K562 (cell line): ENCODE data around the gene CPZ. TPM values are rescaled to one million over a fixed set of nuclear protein-coding genes. Genes with fewer than 3 reads are reported as not detected.

ENCODE experiments used
- ATAC-seq: fragments of 200-7000 bp; cut with Tn5 transposase; 3 replicates; pipeline ENCODE4 v1.9.1; 2020; ENCODE audit warnings: moderate library complexity
- BruUV-seq: library from RNA; stranded (reverse); fragments of 400-500 nt; replicated peaks from 2 replicates; lab custom pipeline; 2021; lab: Mats Ljungman, UMichigan
- CTCF ChIA-PET: fragments of 300-600 bp; formaldehyde crosslinking; extraction: SDS; loops from one replicate; lab custom pipeline; 2021; ENCODE audit warnings: low intra/inter-chr PET ratio; lab: Yijun Ruan, JAX
- POLR2A ChIA-PET: fragments of 300-600, 350-650 bp; sonication (Branson Sonifier 250); formaldehyde crosslinking; extraction: SDS; loops from one replicate; lab custom pipeline; 2021; ENCODE audit warnings: antibody characterized with exemption, inconsistent platforms; lab: Yijun Ruan, JAX
- DNase-seq, 4 experiments: peaks; one replicate each; pipeline versions ENCODE4 v3.0.0 to v3.0.0-alpha.2; 2011 to 2018; ENCODE audit warnings: low spot score in 3 of 4, mixed read lengths in 3 of 4; ENCODE audit errors: extremely low read depth in 1 of 4
- FAIRE-seq: peaks from 2 replicates; lab custom pipeline; 2011; peaks lifted over from hg19 to GRCh38; lab: Jason Lieb, UNC
- H2AFZ ChIP-seq: 2 replicates; pipeline ENCODE4 v1.6.0; 2011; ENCODE audit warnings: low read depth, low read length, control low read depth, inconsistent platforms
- H3K27ac ChIP-seq: fragments of 200-600 bp; 3 replicates; pipeline ENCODE4 v1.8.0; 2011; ENCODE audit warnings: low read depth, mild to moderate bottlenecking, control low read depth, inconsistent platforms, low read length, moderate library complexity, mixed read lengths; ENCODE audit errors: extremely low read depth
- H3K27me3 ChIP-seq, 2 experiments: fragments of 300-600 bp in 1 of 2; 2 replicates in 1 of 2; 3 replicates in 1 of 2; pipeline versions ENCODE4 v1.6.0 to v1.8.0; 2011; ENCODE audit warnings: inconsistent platforms in 2 of 2, low read length in 2 of 2, mild to moderate bottlenecking in 1 of 2, mixed read lengths in 1 of 2, moderate library complexity in 1 of 2; ENCODE audit not compliant: control insufficient read depth in 2 of 2, insufficient read depth in 2 of 2
- H3K36me3 ChIP-seq: fragments of 300-600 bp; 3 replicates; pipeline ENCODE4 v1.8.0; 2011; ENCODE audit warnings: mild to moderate bottlenecking, low read length, inconsistent platforms; ENCODE audit not compliant: control insufficient read depth, insufficient read depth
- H3K4me1 ChIP-seq, 2 experiments: fragments of 200-600 bp in 1 of 2; replicated peaks in 1 of 2; 2 replicates in 1 of 2; 3 replicates in 1 of 2; pipeline versions ENCODE4 v1.5.1 to v1.8.0; 2011; ENCODE audit warnings: inconsistent platforms in 2 of 2, low read length in 2 of 2, mild to moderate bottlenecking in 1 of 2, mixed read lengths in 1 of 2, moderate library complexity in 1 of 2; ENCODE audit not compliant: control insufficient read depth in 2 of 2, insufficient read depth in 2 of 2
- H3K4me2 ChIP-seq: 2 replicates; pipeline ENCODE4 v1.6.1; 2011; ENCODE audit warnings: low read length, control low read depth, inconsistent platforms, mixed read lengths; ENCODE audit not compliant: insufficient read depth
- H3K4me3 ChIP-seq: fragments of 200-600 bp; sonication (generic), shearing (Covaris generic); 2 replicates; pipeline ENCODE4 v1.5.1; 2016; ENCODE audit warnings: control low read depth, inconsistent platforms
- H3K79me2 ChIP-seq: fragments of 200-600 bp; 3 replicates; pipeline ENCODE4 v1.8.0; 2011; ENCODE audit warnings: low read length, inconsistent platforms; ENCODE audit not compliant: control insufficient read depth, insufficient read depth
- H3K9ac ChIP-seq, 2 experiments: 2 replicates each; pipeline versions ENCODE4 v1.6.0 to v1.6.1; 2011; ENCODE audit warnings: low read depth in 2 of 2, low read length in 2 of 2, control low read depth in 1 of 2, inconsistent platforms in 1 of 2, mild to moderate bottlenecking in 1 of 2, mixed read lengths in 1 of 2; ENCODE audit not compliant: insufficient read depth in 1 of 2
- H3K9me1 ChIP-seq: one replicate; pipeline ENCODE4 v1.6.0; 2011; ENCODE audit warnings: inconsistent platforms, mild to moderate bottlenecking, low read length, moderate library complexity; ENCODE audit not compliant: control insufficient read depth, insufficient read depth
- H3K9me3 ChIP-seq: replicated peaks from 2 replicates; pipeline ENCODE4 v1.5.1; 2011; ENCODE audit warnings: low read depth, low read length, inconsistent platforms; ENCODE audit not compliant: control insufficient read depth, insufficient read depth
- H4K20me1 ChIP-seq: replicated peaks from 2 replicates; pipeline ENCODE4 v1.6.1; 2011; ENCODE audit warnings: low read length, inconsistent platforms, mixed read lengths; ENCODE audit not compliant: control insufficient read depth, insufficient read depth
- ADNP ChIP-seq: fragments of 200-800 bp; sonication (Bioruptor generic); IDR thresholded peaks from 2 replicates; pipeline ENCODE4 v1.6.1; 2016; ENCODE audit warnings: missing genetic modification characterization, missing compliant biosample characterization
- ASH1L ChIP-seq: fragments of 450-650 bp; IDR thresholded peaks from 2 replicates; pipeline ENCODE4 v1.6.1; 2018; ENCODE audit warnings: borderline replicate concordance, mild to moderate bottlenecking, low read depth; ENCODE audit not compliant: partially characterized antibody
- CBX3 ChIP-seq, 2 experiments: IDR thresholded peaks; 1 replicate in 1 of 2; 2 replicates in 1 of 2; pipeline ENCODE4 v1.6.1; 2012; ENCODE audit warnings: inconsistent platforms in 2 of 2, low read length in 2 of 2, borderline replicate concordance in 1 of 2, control low read depth in 1 of 2
- MEIS2 ChIP-seq: fragments of 450-650 bp; IDR thresholded peaks from 2 replicates; pipeline ENCODE4 v1.6.1; 2014; ENCODE audit warnings: mild to moderate bottlenecking; ENCODE audit not compliant: partially characterized antibody
- RAD21 ChIP-seq, 2 experiments: fragments of 250-450 bp in 1 of 2; fragments of 450-650 bp in 1 of 2; sonication (Bioruptor Pico) in 1 of 2; formaldehyde crosslinking in 1 of 2; IDR thresholded peaks in 1 of 2; conservative IDR thresholded peaks in 1 of 2; 2 replicates each; pipeline versions ENCODE4 v1.4.0 to v1.8.0; 2020 to 2022; ENCODE audit warnings: mild to moderate bottlenecking in 2 of 2, moderate library complexity in 1 of 2
- ZNF133 ChIP-seq: fragments of 250-450 bp; sonication (Bioruptor Pico); IDR thresholded peaks from 2 replicates; pipeline ENCODE4 v1.4.0; 2020; ENCODE audit warnings: mild to moderate bottlenecking
- ZNF780A ChIP-seq: fragments of 250-450 bp; sonication (Bioruptor Pico); IDR thresholded peaks from 2 replicates; pipeline ENCODE4 v1.5.0; 2021; ENCODE audit warnings: mild to moderate bottlenecking
- WGBS: fragments of 100-300 bp; shearing (Covaris generic); methylation state at CpG from one replicate; pipeline ENCODE4 v1.1.6; 2016; ENCODE audit warnings: low coverage, mixed read lengths; ENCODE audit not compliant: insufficient coverage; ENCODE audit errors: missing lambda C conversion rate; 5-methylcytosine and 5-hydroxymethylcytosine counted together
- in situ Hi-C: fragments of 300-500 bp; cut with MboI; formaldehyde crosslinking; loops from 4 replicates; pipeline ENCODE4 v1.15.0; 2018; ENCODE audit warnings: inconsistent platforms, mixed read lengths
- intact Hi-C: fragments of 100-400 bp; cut with micrococcal nuclease; formaldehyde crosslinking; loops from 2 replicates; pipeline ENCODE4 v1.14.2; 2022
- polyA plus RNA-seq, 8 experiments: library from polyadenylated mRNA; depleted of rRNA in 4 of 8; stranded (reverse) in 5 of 8; unstranded in 3 of 8; fragments of >200 nt; fragmentation: Nextera tagmentation in 2 of 8; fragmentation: Illumina TruSeq in 1 of 8; extraction: Ambion mirVana in 2 of 8; extraction: Trizol in 1 of 8; gene quantifications; 2 replicates each; pipeline versions ENCODE4 v1.2.1 to v1.2.3, GENCODE V29; 2011 to 2014; ENCODE audit warnings: inconsistent platforms in 1 of 8, missing spikeins in 1 of 8
- total RNA-seq, 7 experiments: library from RNA; depleted of rRNA in 6 of 7; stranded (reverse); fragments of >200 nt in 6 of 7; fragmentation: Illumina TruSeq in 2 of 7; extraction: Trizol in 2 of 7; gene quantifications; 2 replicates each; pipeline versions ENCODE4 v1.2.1 to v1.2.3, GENCODE V29; 2011 to 2021; ENCODE audit warnings: low replicate concordance in 1 of 7
- TF ChIP-seq, protein P1 (sequence below): sonication (generic); formaldehyde crosslinking; IDR thresholded peaks from 2 replicates; pipeline ENCODE4 v1.8.0; 2022; ENCODE audit warnings: mild to moderate bottlenecking, low read depth, missing genetic modification reagents
- TF ChIP-seq, protein P2 (sequence below), 2 experiments: fragments of 450-650 bp in 1 of 2; sonication (generic) in 1 of 2; formaldehyde crosslinking; conservative IDR thresholded peaks; 2 replicates each; pipeline versions ENCODE4 v1.4.0 to v1.8.1; 2020 to 2022; ENCODE audit warnings: mild to moderate bottlenecking in 1 of 2, missing genetic modification reagents in 1 of 2
- TF ChIP-seq, protein P3 (sequence below): sonication (generic); formaldehyde crosslinking; IDR thresholded peaks from 2 replicates; pipeline ENCODE4 v1.8.0; 2022; ENCODE audit warnings: mild to moderate bottlenecking, missing genetic modification reagents
- TF ChIP-seq, protein P4 (sequence below): sonication (generic); formaldehyde crosslinking; IDR thresholded peaks from 2 replicates; pipeline ENCODE4 v1.8.0; 2022; ENCODE audit warnings: missing genetic modification reagents, mild to moderate bottlenecking, moderate library complexity, borderline replicate concordance

CPZ gene
- total and polyA plus RNA-seq, 9 of the 15 experiments (the other 6 are each of a cell fraction or from before 2014, with no cell fraction given): 0.06 to 2.2 (median 1.2) TPM; not detected in 1

DNA sequence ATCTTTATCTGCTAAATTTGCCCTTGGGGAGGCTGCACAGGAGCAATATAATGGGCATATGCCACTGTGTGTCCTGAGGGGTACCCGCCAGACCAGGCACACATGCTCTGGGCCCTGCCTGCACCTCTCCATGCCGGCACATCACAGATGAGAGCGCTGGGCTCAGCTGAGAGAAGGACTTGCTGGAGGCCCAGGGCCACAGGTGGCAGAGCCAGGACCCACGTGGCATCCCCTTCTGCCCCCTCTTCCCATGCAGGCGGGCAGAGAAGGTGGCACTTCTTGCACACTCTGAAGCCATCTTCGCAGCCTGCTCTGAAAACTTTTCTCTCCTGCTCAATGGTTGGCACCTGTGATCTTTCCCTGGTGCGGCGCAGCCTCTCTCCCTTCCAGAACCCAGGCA lies 20.1 kb downstream of the CPZ start (continued):
- TF ChIP-seq, protein P1, sequence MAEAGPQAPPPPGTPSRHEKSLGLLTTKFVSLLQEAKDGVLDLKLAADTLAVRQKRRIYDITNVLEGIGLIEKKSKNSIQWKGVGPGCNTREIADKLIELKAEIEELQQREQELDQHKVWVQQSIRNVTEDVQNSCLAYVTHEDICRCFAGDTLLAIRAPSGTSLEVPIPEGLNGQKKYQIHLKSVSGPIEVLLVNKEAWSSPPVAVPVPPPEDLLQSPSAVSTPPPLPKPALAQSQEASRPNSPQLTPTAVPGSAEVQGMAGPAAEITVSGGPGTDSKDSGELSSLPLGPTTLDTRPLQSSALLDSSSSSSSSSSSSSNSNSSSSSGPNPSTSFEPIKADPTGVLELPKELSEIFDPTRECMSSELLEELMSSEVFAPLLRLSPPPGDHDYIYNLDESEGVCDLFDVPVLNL: no peak
- TF ChIP-seq ADNP (tag) (no peak), ZNF133 (CRISPR knock-in tag) (no peak), CBX3 (IDR thresholded peaks at IDR 0.05; ENCODE audit: borderline replicate concordance in 1 of 2, low read length in 2 of 2) (no peak)
- TF ChIP-seq, protein P2, sequence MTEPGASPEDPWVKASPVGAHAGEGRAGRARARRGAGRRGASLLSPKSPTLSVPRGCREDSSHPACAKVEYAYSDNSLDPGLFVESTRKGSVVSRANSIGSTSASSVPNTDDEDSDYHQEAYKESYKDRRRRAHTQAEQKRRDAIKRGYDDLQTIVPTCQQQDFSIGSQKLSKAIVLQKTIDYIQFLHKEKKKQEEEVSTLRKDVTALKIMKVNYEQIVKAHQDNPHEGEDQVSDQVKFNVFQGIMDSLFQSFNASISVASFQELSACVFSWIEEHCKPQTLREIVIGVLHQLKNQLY (CRISPR knock-in tag; conservative IDR thresholded peaks at IDR 0.05): no peak

DNA sequence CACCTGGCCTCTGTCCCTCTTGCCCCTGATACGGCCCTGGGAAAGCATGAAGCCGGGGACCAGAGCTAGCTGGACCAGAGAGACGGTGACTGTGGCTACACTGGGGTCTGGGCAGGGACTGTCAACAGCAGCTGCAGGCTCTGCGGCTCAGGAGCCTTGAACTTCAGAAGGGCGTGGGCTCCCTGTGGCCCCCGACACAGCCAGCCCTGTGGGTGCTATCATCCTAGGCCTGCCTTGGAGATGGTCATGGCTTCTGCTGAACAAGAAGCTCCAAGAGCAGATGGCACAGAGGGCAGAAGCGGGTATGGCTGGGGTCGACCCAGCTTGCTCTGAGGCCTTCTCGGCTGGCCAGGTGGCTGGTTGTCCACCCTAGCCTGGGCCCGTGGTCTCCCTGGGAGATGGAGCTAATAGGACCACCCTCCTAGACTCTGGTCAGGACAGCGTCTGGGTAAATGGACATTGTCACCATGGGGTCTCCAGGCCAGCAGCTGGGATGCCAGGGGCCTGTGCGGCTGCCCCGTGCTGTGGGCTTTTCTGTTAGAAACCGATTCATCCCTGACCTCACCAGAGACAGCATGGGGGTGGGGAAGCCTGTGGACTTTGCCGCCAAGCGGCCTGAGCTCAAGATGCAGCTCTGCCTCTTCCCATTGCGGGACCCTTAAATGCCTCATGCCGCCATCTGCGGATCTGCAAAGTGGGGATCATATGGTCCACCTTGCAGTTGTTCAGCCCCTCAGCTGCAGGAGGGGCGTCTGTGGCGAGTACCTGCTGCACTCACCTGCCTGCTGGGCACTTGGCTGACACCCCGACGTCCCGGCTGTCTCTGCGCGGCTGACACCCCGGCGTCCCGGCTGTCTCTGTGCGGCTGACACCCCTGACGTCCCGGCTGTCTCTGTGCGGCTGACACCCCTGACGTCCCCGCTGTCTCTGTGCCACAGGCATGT lies 21.1 kb downstream of the CPZ start:
- no peak overlapping the region for H3K27ac ChIP-seq
- FAIRE-seq (no peak), DNase-seq (no peak), ATAC-seq (no peak)
- 36% methylated on average over 32 of the region's 35 CpGs for WGBS
- intact Hi-C loops (no loop called here), in situ Hi-C loops (no loop called here)
- H3K79me2 ChIP-seq: no peaks in the 10 kb centered on the region
- ChIA-PET CTCF (no interaction called here), POLR2A (interaction anchor here (0.6 to 1.1 kb wide), 5 partner anchors 13 to 175 kb away, joined by 3 to 6 read pairs (median 3); no protein-coding TSS in a partner anchor)
- no peak overlapping the region for H3K9ac ChIP-seq
- H3K4me2 ChIP-seq: no peak overlapping the region
- H2AFZ ChIP-seq: no peak overlapping the region
- no peaks in the 10 kb centered on the region for H3K36me3 ChIP-seq
- no TSS peak for BruUV-seq
- H3K9me3 ChIP-seq: no peaks in the 10 kb centered on the region
- H3K4me1 ChIP-seq: no peaks in the 10 kb centered on the region
- no peaks in the 10 kb centered on the region for H4K20me1 ChIP-seq
- H3K27me3 ChIP-seq: peaks cover 0 to 27% of the 10 kb centered on the region in 2 experiments; a peak in 2 of 5 replicates
- no peaks in the 10 kb centered on the region for H3K9me1 ChIP-seq
- H3K4me3 ChIP-seq: no peak overlapping the region
- no peak for TF ChIP-seq ASH1L
- TF ChIP-seq ZNF780A (CRISPR knock-in tag): no peak
- no peak for TF ChIP-seq MEIS2
- TF ChIP-seq, protein P3, sequence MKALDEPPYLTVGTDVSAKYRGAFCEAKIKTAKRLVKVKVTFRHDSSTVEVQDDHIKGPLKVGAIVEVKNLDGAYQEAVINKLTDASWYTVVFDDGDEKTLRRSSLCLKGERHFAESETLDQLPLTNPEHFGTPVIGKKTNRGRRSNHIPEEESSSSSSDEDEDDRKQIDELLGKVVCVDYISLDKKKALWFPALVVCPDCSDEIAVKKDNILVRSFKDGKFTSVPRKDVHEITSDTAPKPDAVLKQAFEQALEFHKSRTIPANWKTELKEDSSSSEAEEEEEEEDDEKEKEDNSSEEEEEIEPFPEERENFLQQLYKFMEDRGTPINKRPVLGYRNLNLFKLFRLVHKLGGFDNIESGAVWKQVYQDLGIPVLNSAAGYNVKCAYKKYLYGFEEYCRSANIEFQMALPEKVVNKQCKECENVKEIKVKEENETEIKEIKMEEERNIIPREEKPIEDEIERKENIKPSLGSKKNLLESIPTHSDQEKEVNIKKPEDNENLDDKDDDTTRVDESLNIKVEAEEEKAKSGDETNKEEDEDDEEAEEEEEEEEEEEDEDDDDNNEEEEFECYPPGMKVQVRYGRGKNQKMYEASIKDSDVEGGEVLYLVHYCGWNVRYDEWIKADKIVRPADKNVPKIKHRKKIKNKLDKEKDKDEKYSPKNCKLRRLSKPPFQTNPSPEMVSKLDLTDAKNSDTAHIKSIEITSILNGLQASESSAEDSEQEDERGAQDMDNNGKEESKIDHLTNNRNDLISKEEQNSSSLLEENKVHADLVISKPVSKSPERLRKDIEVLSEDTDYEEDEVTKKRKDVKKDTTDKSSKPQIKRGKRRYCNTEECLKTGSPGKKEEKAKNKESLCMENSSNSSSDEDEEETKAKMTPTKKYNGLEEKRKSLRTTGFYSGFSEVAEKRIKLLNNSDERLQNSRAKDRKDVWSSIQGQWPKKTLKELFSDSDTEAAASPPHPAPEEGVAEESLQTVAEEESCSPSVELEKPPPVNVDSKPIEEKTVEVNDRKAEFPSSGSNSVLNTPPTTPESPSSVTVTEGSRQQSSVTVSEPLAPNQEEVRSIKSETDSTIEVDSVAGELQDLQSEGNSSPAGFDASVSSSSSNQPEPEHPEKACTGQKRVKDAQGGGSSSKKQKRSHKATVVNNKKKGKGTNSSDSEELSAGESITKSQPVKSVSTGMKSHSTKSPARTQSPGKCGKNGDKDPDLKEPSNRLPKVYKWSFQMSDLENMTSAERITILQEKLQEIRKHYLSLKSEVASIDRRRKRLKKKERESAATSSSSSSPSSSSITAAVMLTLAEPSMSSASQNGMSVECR (CRISPR knock-in tag): no peak
- TF ChIP-seq, protein P4, sequence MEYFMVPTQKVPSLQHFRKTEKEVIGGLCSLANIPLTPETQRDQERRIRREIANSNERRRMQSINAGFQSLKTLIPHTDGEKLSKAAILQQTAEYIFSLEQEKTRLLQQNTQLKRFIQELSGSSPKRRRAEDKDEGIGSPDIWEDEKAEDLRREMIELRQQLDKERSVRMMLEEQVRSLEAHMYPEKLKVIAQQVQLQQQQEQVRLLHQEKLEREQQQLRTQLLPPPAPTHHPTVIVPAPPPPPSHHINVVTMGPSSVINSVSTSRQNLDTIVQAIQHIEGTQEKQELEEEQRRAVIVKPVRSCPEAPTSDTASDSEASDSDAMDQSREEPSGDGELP (CRISPR knock-in tag): no peak
- TF ChIP-seq RAD21 (CRISPR knock-in tag; conservative IDR thresholded peaks at IDR 0.05 in 1 of 2, IDR thresholded peaks at IDR 0.05 in 1 of 2): no peak
